ENCODE results near the gene YWHAB. TPM values are rescaled to one million over a fixed set of nuclear protein-coding genes. Genes with fewer than 3 reads are reported as not detected.
"Not testable (repeated sequence)": the region's sequence is repeated elsewhere in the genome, so short reads cannot be mapped to it uniquely, and the experiment has no call there.

YWHAB gene
- total and polyA plus RNA-seq, 2 donors (not counting 1 experiment from before 2014, with no cell fraction given) = 80.3 to 200 TPM

DNA sequence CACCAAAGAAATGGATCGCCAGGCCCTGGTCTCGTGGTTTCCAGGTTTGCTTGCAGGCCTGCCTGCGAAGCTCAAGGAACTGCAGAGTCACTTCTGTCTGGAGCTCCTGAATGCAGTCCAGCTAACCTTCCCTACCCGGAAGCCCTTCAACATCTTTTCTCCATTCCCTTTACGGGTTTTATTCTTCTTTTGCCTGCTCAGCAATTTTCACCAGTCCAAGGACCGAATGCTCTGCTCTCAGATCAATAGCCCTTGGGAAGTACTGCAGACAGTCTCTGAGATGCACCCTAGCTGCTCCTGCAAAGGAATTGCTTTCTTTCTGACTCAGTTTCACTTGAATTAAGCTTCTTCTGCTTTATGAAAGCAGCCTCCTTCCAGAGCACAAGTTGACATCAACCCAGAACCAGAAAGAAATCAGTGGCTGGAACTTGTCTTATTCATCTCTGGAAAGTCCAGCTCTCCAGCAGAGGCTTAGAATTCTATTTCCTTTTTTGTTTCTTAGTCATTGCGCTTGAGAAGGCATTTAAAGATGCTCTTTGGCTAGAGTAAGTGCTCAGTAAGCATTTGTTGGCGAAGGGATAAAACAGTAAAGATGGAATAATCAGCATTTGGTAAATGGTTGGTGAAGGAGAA is 18.7 kb upstream of the YWHAB start:
- no peaks in the 10 kb centered on the region for H3K79me2 ChIP-seq (ENCODE audit: control insufficient read depth, insufficient read depth, low read length)
- 28% methylated on average over 8 of the region's 8 CpGs for WGBS (ENCODE audit: insufficient coverage)
- H3K27ac ChIP-seq (ENCODE audit: low read length in 2 of 2) = no peak overlapping the region
- peak overlapping the region; percentile 43 for H2AFZ ChIP-seq (ENCODE audit: insufficient read depth, low read depth, low read length, poor library complexity, severe bottlenecking)
- intact Hi-C loops (cut with micrococcal nuclease) = loop anchor here (1.0 to 5.0 kb wide), 5 partner anchors 120 to 750 kb away; no protein-coding TSS in a partner anchor
- peak overlapping the region; percentile 63 for H3K4me2 ChIP-seq (replicated peaks; ENCODE audit: low read depth, low read length, poor library complexity, severe bottlenecking)
- peak overlapping the region; percentile 6 for H3K9ac ChIP-seq (ENCODE audit: low read length)
- no peaks in the 10 kb centered on the region for H4K20me1 ChIP-seq (ENCODE audit: control insufficient read depth, insufficient read depth, low read length, poor library complexity, severe bottlenecking)
- H3K27me3 ChIP-seq (replicated peaks in 1 of 4; ENCODE audit: control extremely low read depth in 1 of 4, control insufficient read depth in 3 of 4, insufficient read depth in 4 of 4, low read length in 3 of 4) = peaks cover 0 to 7% (median 1%) of the 10 kb centered on the region in 4 experiments
- peaks cover 0 to 8% of the 10 kb centered on the region in 2 donors for H3K4me1 ChIP-seq (ENCODE audit: control insufficient read depth in 2 of 2, insufficient read depth in 2 of 2, low read length in 2 of 2)
- no peaks in the 10 kb centered on the region for H3K9me3 ChIP-seq (ENCODE audit: control extremely low read depth in 1 of 3, control insufficient read depth in 2 of 3, insufficient read depth in 1 of 3, low read length in 2 of 3)
- TF ChIP-seq EZH2 (IDR thresholded peaks at IDR 0.05; ENCODE audit: borderline replicate concordance, insufficient read depth, low read depth, low read length, poor library complexity, severe bottlenecking) = no peak
- CTCF ChIA-PET = interaction anchor here (0.6 to 1.9 kb wide), 18 partner anchors 9 to 649 kb away, joined by 3 to 23 read pairs (median 4); partner anchors contain the start of gene YWHAB
- no peaks in the 10 kb centered on the region for H3K36me3 ChIP-seq (replicated peaks in 1 of 2; ENCODE audit: control extremely low read depth in 1 of 2, control insufficient read depth in 1 of 2, extremely low read depth in 1 of 2, insufficient read depth in 2 of 2, low read length in 1 of 2)
- no peak overlapping the region for H3K27ac Mint-ChIP-seq
- peaks cover 6% of the 10 kb centered on the region for H3K4me1 Mint-ChIP-seq
- H3K27me3 Mint-ChIP-seq = peaks cover 3% of the 10 kb centered on the region
- H3K4me3 Mint-ChIP-seq = peak overlapping the region; percentile 76
- H3K9me3 Mint-ChIP-seq (ENCODE audit: insufficient read depth) = no peaks in the 10 kb centered on the region
- H3K4me3 ChIP-seq (ENCODE audit: control extremely low read depth in 1 of 5, extremely low read depth in 1 of 5, insufficient read depth in 1 of 5, low read depth in 2 of 5, low read length in 4 of 5) = no peak overlapping the region
- POLR2A ChIA-PET = no interaction called here
- ATAC-seq (ENCODE audit: low read depth) (no peak), DNase-seq (no peak)

DNA sequence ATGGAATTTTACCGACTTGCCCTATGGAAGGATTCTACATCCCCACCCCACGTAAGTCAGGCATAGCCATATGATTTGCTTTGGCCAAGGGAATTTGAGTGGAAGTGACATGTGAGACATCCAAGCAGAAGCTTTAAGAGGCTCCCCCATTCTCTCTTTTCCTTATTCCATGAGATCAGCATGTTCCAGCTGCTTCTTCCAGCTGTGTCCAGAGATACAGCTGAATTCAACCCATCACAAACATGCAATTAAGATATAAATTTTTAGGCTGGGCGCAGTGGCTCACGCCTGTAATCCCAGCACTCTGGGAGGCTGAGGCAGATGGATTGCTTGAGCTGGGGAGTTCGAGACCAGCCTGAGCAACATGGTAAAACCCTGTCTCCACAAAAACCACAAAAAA is 16.0 kb upstream of the YWHAB start:
- Mint-ChIP-seq H3K4me3 (no peak overlapping the region), H3K27ac (no peak overlapping the region), H3K9me3 (ENCODE audit: insufficient read depth) (no peaks in the 10 kb centered on the region), H3K27me3 (peaks cover 6% of the 10 kb centered on the region), H3K4me1 (peaks cover 6% of the 10 kb centered on the region)
- Histone ChIP-seq H3K27me3 (replicated peaks in 1 of 4; ENCODE audit: control extremely low read depth in 1 of 4, control insufficient read depth in 3 of 4, insufficient read depth in 4 of 4, low read length in 3 of 4) (peaks cover 0 to 7% (median 1%) of the 10 kb centered on the region in 4 experiments), H3K36me3 (replicated peaks in 1 of 2; ENCODE audit: control extremely low read depth in 1 of 2, control insufficient read depth in 1 of 2, extremely low read depth in 1 of 2, insufficient read depth in 2 of 2, low read length in 1 of 2) (no peaks in the 10 kb centered on the region), H3K4me3 (ENCODE audit: control extremely low read depth in 1 of 5, extremely low read depth in 1 of 5, insufficient read depth in 1 of 5, low read depth in 2 of 5, low read length in 4 of 5) (no peak overlapping the region), H3K9me3 (ENCODE audit: control extremely low read depth in 1 of 3, control insufficient read depth in 2 of 3, insufficient read depth in 1 of 3, low read length in 2 of 3) (no peaks in the 10 kb centered on the region), H3K79me2 (ENCODE audit: control insufficient read depth, insufficient read depth, low read length) (no peaks in the 10 kb centered on the region), H3K4me1 (ENCODE audit: control insufficient read depth in 2 of 2, insufficient read depth in 2 of 2, low read length in 2 of 2) (peaks cover 0 to 8% of the 10 kb centered on the region in 2 donors), H3K27ac (ENCODE audit: low read length in 2 of 2) (no peak overlapping the region), H2AFZ (ENCODE audit: insufficient read depth, low read depth, low read length, poor library complexity, severe bottlenecking) (no peak overlapping the region), H3K9ac (ENCODE audit: low read length) (no peak overlapping the region), H3K4me2 (replicated peaks; ENCODE audit: low read depth, low read length, poor library complexity, severe bottlenecking) (no peak overlapping the region), H4K20me1 (ENCODE audit: control insufficient read depth, insufficient read depth, low read length, poor library complexity, severe bottlenecking) (no peaks in the 10 kb centered on the region)
- TF ChIP-seq, protein P1, sequence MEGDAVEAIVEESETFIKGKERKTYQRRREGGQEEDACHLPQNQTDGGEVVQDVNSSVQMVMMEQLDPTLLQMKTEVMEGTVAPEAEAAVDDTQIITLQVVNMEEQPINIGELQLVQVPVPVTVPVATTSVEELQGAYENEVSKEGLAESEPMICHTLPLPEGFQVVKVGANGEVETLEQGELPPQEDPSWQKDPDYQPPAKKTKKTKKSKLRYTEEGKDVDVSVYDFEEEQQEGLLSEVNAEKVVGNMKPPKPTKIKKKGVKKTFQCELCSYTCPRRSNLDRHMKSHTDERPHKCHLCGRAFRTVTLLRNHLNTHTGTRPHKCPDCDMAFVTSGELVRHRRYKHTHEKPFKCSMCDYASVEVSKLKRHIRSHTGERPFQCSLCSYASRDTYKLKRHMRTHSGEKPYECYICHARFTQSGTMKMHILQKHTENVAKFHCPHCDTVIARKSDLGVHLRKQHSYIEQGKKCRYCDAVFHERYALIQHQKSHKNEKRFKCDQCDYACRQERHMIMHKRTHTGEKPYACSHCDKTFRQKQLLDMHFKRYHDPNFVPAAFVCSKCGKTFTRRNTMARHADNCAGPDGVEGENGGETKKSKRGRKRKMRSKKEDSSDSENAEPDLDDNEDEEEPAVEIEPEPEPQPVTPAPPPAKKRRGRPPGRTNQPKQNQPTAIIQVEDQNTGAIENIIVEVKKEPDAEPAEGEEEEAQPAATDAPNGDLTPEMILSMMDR (IDR thresholded peaks at IDR 0.05) = no peak
- no peak for TF ChIP-seq EZH2 (IDR thresholded peaks at IDR 0.05; ENCODE audit: borderline replicate concordance, insufficient read depth, low read depth, low read length, poor library complexity, severe bottlenecking)
- ATAC-seq (ENCODE audit: low read depth) (no peak), DNase-seq (no peak)
- ChIA-PET CTCF (interaction anchor here (1.3 to 2.0 kb wide), 2 partner anchors 122 to 185 kb away, joined by 6 to 7 read pairs; no protein-coding TSS in a partner anchor), POLR2A (no interaction called here)
- WGBS (ENCODE audit: insufficient coverage) = 87% methylated on average over 3 of the region's 5 CpGs
- intact Hi-C loops (cut with micrococcal nuclease) = loop anchor here (5.0 kb wide), 1 partner anchor 752 kb away; no protein-coding TSS in a partner anchor

DNA sequence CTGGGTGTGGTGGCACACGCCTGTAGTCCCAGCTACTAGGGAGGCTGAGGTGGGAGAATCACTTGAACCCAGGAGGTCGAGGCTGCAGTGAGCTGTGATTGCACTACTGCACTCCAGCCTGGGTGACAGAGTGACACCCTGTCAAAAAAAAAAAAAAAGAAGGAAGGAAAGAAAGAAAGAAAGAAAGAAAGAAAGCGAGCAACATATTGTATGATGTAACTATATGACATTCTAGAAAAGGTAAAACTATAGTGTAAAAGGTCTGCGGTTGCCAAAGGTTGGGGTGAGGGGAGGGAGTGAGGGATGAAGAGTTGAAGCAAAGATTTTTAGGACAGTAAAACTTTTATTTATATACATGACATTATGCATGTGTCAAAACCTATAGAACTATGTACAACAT is 3.1 kb upstream of the YWHAB start:
- H3K27me3 Mint-ChIP-seq; H3K4me2 ChIP-seq (replicated peaks; ENCODE audit: low read depth, low read length, poor library complexity, severe bottlenecking); H3K27ac Mint-ChIP-seq; H3K36me3 ChIP-seq (replicated peaks in 1 of 2; ENCODE audit: control extremely low read depth in 1 of 2, control insufficient read depth in 1 of 2, extremely low read depth in 1 of 2, insufficient read depth in 2 of 2, low read length in 1 of 2); DNase-seq; H3K9ac ChIP-seq (ENCODE audit: low read length); POLR2A ChIA-PET; H3K27me3 ChIP-seq (replicated peaks in 1 of 4; ENCODE audit: control extremely low read depth in 1 of 4, control insufficient read depth in 3 of 4, insufficient read depth in 4 of 4, low read length in 3 of 4); ATAC-seq (ENCODE audit: low read depth); CTCF ChIA-PET; H3K9me3 Mint-ChIP-seq (ENCODE audit: insufficient read depth); H3K4me3 Mint-ChIP-seq; H3K27ac ChIP-seq (ENCODE audit: low read length in 2 of 2); H3K9me3 ChIP-seq (ENCODE audit: control extremely low read depth in 1 of 3, control insufficient read depth in 2 of 3, insufficient read depth in 1 of 3, low read length in 2 of 3); H3K4me3 ChIP-seq (ENCODE audit: control extremely low read depth in 1 of 5, extremely low read depth in 1 of 5, insufficient read depth in 1 of 5, low read depth in 2 of 5, low read length in 4 of 5); H2AFZ ChIP-seq (ENCODE audit: insufficient read depth, low read depth, low read length, poor library complexity, severe bottlenecking): not testable (repeated sequence)
- H4K20me1 ChIP-seq (ENCODE audit: control insufficient read depth, insufficient read depth, low read length, poor library complexity, severe bottlenecking) = peaks cover 17% of the 10 kb centered on the region
- intact Hi-C loops (cut with micrococcal nuclease) = loop anchor here (10.0 kb wide), 1 partner anchor 1232 kb away; the partner anchor contains the start of gene CD40
- H3K4me1 Mint-ChIP-seq = peaks cover 29% of the 10 kb centered on the region
- 67% methylated on average over 1 of the region's 4 CpGs for WGBS (ENCODE audit: insufficient coverage)
- peaks cover 54% of the 10 kb centered on the region for H3K79me2 ChIP-seq (ENCODE audit: control insufficient read depth, insufficient read depth, low read length)
- peaks cover 15 to 22% of the 10 kb centered on the region in 2 donors for H3K4me1 ChIP-seq (ENCODE audit: control insufficient read depth in 2 of 2, insufficient read depth in 2 of 2, low read length in 2 of 2)

Data from B cell (primary cell).